ENCODE results near the gene ZMIZ1. TPM values are rescaled to one million over a fixed set of nuclear protein-coding genes. Genes with fewer than 3 reads are reported as not detected.

ZMIZ1 gene
- total and polyA plus RNA-seq, 4 donors: 43.0 to 178 (median 107) TPM

DNA sequence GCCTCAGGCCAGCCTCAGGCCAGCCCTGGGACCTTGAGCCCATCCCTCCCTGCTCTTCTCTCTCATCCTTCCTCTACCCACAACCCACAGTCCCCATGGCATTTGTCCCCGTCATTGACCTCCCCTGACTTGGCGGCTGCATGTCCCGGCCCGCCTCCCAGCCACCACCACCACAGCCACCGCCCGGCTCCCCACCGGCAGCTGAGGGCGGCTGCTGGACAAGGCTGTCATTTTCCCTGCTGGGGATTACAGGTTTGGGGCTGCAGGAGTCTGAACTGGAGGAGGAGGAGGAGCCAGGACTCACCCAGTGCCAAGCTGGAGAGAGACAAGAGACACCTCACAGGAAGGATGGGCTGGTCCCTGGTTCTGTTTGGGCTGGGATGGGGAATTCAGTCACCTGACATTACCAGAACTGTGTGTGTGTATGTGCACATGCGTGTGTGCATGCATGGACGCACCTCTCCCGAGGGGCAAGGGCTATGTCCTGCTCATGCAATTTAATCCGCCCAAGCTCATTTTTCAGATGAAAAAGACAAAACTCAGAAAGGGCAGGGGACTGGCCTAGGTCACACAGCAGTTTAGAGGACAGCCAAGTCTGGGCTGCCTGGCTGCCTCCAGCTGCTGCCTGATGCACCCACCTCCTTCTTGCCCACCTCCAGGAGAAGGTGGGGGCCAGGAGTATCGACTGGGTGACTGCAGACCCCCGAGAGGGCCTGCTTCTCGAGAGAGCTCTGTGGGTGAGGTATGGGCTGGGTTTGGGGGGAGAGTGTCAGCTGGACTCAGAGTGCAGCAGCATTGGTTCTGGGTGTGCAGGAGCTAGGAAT, 113.1 kb downstream of the ZMIZ1 start:
- 68% methylated on average over 9 of the region's 15 CpGs for WGBS (ENCODE audit: insufficient coverage)
- no peaks in the 10 kb centered on the region for H3K9me3 ChIP-seq (ENCODE audit: control insufficient read depth, insufficient read depth, low read length)
- peak overlapping the region; percentile 40 for H3K27ac ChIP-seq (ENCODE audit: low read depth, low read length)
- DNase-seq (ENCODE audit: low read depth in 4 of 6, low spot score in 6 of 6): no peak
- peaks cover 100% of the 10 kb centered on the region for H3K4me1 ChIP-seq (ENCODE audit: control insufficient read depth, insufficient read depth, low read length)
- H3K4me3 ChIP-seq (ENCODE audit: low read depth, low read length): no peak overlapping the region
- H3K27me3 ChIP-seq (ENCODE audit: control insufficient read depth, insufficient read depth, low read length): no peaks in the 10 kb centered on the region
- H3K36me3 ChIP-seq (ENCODE audit: control insufficient read depth, insufficient read depth, low read length): peaks cover 47% of the 10 kb centered on the region

- Histone ChIP-seq H3K9me3 (ENCODE audit: control insufficient read depth, insufficient read depth, low read length) (no peaks in the 10 kb centered on the region), H3K27me3 (ENCODE audit: control insufficient read depth, insufficient read depth, low read length) (no peaks in the 10 kb centered on the region), H3K27ac (ENCODE audit: low read depth, low read length) (peak overlapping the region; percentile 40), H3K4me1 (ENCODE audit: control insufficient read depth, insufficient read depth, low read length) (peaks cover 99% of the 10 kb centered on the region), H3K4me3 (ENCODE audit: low read depth, low read length) (no peak overlapping the region), H3K36me3 (ENCODE audit: control insufficient read depth, insufficient read depth, low read length) (peaks cover 49% of the 10 kb centered on the region)
- 31% methylated on average over 6 of the region's 14 CpGs for WGBS (ENCODE audit: insufficient coverage)
- DNase-seq (ENCODE audit: low read depth in 4 of 6, low spot score in 6 of 6): peak in 1 of 6 donors; percentile 62
These were observed 114.2 kb downstream of the ZMIZ1 start for GRCh38 chr10:79182781-79183467.

GRCh38 chr10:79183468-79183865, 114.7 kb downstream of the ZMIZ1 start:
- Histone ChIP-seq H3K9me3 (ENCODE audit: control insufficient read depth, insufficient read depth, low read length) (no peaks in the 10 kb centered on the region), H3K36me3 (ENCODE audit: control insufficient read depth, insufficient read depth, low read length) (peaks cover 54% of the 10 kb centered on the region), H3K27ac (ENCODE audit: low read depth, low read length) (peak overlapping the region; percentile 77), H3K27me3 (ENCODE audit: control insufficient read depth, insufficient read depth, low read length) (no peaks in the 10 kb centered on the region), H3K4me1 (ENCODE audit: control insufficient read depth, insufficient read depth, low read length) (peaks cover 99% of the 10 kb centered on the region), H3K4me3 (ENCODE audit: low read depth, low read length) (no peak overlapping the region)
- DNase-seq (ENCODE audit: low read depth in 4 of 6, low spot score in 6 of 6): no peak
- WGBS (ENCODE audit: insufficient coverage): 95% methylated on average over 3 of the region's 5 CpGs

DNA sequence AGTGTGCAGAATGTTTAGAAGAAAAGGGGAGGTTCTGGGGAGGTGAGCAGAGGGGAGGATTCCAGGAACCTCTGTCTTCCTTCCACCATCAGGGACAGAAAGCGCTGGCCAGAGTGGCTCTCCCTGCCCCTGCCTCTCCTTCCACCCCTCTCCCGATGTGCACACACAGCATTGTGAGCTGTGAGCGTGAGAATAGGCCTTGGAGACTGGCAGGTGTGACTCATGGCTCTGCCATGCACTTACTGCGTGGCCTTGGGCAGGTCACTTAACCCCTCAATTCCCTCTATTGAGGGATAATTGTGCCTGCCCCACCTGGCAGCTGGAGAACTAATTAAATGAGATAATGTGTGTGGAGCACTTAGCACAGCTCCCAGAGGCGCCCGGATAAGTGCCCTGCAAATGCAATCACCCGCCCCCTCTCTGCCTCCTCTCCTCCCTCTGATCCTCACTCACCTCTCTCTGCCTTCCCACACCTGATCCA, 115.4 kb downstream of the ZMIZ1 start:
- WGBS (ENCODE audit: insufficient coverage): 29% methylated on average over 2 of the region's 7 CpGs
- peaks cover 51% of the 10 kb centered on the region for H3K36me3 ChIP-seq (ENCODE audit: control insufficient read depth, insufficient read depth, low read length)
- peaks cover 99% of the 10 kb centered on the region for H3K4me1 ChIP-seq (ENCODE audit: control insufficient read depth, insufficient read depth, low read length)
- no peaks in the 10 kb centered on the region for H3K27me3 ChIP-seq (ENCODE audit: control insufficient read depth, insufficient read depth, low read length)
- no peak overlapping the region for H3K4me3 ChIP-seq (ENCODE audit: low read depth, low read length)
- peak overlapping the region; percentile 77 for H3K27ac ChIP-seq (ENCODE audit: low read depth, low read length)
- H3K9me3 ChIP-seq (ENCODE audit: control insufficient read depth, insufficient read depth, low read length): no peaks in the 10 kb centered on the region
- peak in 1 of 6 donors; percentile 33 for DNase-seq (ENCODE audit: low read depth in 4 of 6, low spot score in 6 of 6)

DNA sequence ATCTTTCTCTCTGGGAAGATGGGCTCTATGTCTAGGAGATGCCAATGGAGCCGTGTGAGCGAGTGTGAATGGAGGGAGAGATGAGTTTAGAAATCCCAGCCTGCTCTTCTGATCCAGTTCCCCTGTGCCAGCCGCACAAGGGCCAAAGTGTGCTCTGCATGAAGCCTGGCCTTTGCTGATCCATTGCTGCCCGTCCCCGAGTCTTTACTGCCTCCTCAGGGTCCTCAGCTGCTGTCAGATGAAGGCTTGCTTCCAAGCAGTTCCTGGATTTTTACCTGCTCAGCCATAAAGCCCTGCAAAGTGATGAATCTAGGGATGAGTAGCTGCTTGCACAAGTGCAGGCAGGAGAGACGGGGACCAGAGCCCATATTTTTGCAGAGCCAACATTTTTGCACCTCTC, 115.9 kb downstream of the ZMIZ1 start:
- Histone ChIP-seq H3K4me3 (ENCODE audit: low read depth, low read length) (no peak overlapping the region), H3K9me3 (ENCODE audit: control insufficient read depth, insufficient read depth, low read length) (no peaks in the 10 kb centered on the region), H3K27ac (ENCODE audit: low read depth, low read length) (peak overlapping the region; percentile 77), H3K4me1 (ENCODE audit: control insufficient read depth, insufficient read depth, low read length) (peaks cover 99% of the 10 kb centered on the region), H3K27me3 (ENCODE audit: control insufficient read depth, insufficient read depth, low read length) (no peaks in the 10 kb centered on the region), H3K36me3 (ENCODE audit: control insufficient read depth, insufficient read depth, low read length) (peaks cover 49% of the 10 kb centered on the region)
- peak in 1 of 6 donors; percentile 69 for DNase-seq (ENCODE audit: low read depth in 4 of 6, low spot score in 6 of 6)
- WGBS (ENCODE audit: insufficient coverage): 21% methylated on average over 5 of the region's 6 CpGs

- Histone ChIP-seq H3K4me1 (ENCODE audit: control insufficient read depth, insufficient read depth, low read length) (peaks cover 99% of the 10 kb centered on the region), H3K4me3 (ENCODE audit: low read depth, low read length) (no peak overlapping the region), H3K36me3 (ENCODE audit: control insufficient read depth, insufficient read depth, low read length) (peaks cover 49% of the 10 kb centered on the region), H3K27ac (ENCODE audit: low read depth, low read length) (peak overlapping the region; percentile 77), H3K9me3 (ENCODE audit: control insufficient read depth, insufficient read depth, low read length) (no peaks in the 10 kb centered on the region), H3K27me3 (ENCODE audit: control insufficient read depth, insufficient read depth, low read length) (no peaks in the 10 kb centered on the region)
- peak in 2 of 6 donors; percentile 76 to 81 for DNase-seq (ENCODE audit: low read depth in 4 of 6, low spot score in 6 of 6)
- WGBS (ENCODE audit: insufficient coverage): 8% methylated on average over 10 of the region's 12 CpGs
These were observed 116.5 kb downstream of the ZMIZ1 start for GRCh38 chr10:79185067-79185774.

DNA sequence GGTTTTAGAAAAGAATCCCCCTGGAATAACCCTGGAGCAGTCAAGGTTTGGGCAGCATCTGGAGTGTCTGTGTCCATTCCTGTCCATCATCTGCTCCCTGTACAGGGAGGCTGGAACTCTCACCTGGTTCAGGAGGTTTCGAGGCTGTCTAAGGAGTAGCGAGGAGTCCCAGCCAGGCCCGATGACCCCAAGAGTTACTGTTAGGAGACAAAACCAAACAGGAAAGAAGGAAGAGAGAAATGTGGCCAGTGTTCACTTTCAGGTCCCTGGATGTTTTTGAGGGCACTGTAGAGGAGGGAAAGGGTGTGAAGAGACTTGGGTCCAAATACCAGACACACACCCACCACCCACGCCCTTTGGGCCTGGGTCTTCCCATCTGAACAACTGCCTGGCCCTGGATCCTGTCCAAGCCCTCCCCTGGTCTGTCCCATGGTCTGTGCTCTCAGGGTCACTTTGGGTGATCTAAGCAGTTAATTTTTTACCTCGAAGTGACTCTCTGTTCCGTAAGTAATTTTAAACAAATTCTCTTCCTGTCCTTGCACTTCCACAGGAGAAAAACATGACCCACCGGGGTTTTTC, 117.1 kb downstream of the ZMIZ1 start:
- no peaks in the 10 kb centered on the region for H3K27me3 ChIP-seq (ENCODE audit: control insufficient read depth, insufficient read depth, low read length)

GRCh38 chr10:79186486-79187120, 117.8 kb downstream of the ZMIZ1 start:
- peak in 1 of 6 donors; percentile 63 for DNase-seq (ENCODE audit: low read depth in 4 of 6, low spot score in 6 of 6)
- Histone ChIP-seq H3K27ac (ENCODE audit: low read depth, low read length) (peak overlapping the region; percentile 77), H3K9me3 (ENCODE audit: control insufficient read depth, insufficient read depth, low read length) (no peaks in the 10 kb centered on the region), H3K4me1 (ENCODE audit: control insufficient read depth, insufficient read depth, low read length) (peaks cover 92% of the 10 kb centered on the region), H3K27me3 (ENCODE audit: control insufficient read depth, insufficient read depth, low read length) (no peaks in the 10 kb centered on the region), H3K36me3 (ENCODE audit: control insufficient read depth, insufficient read depth, low read length) (peaks cover 36% of the 10 kb centered on the region), H3K4me3 (ENCODE audit: low read depth, low read length) (no peak overlapping the region)
- WGBS (ENCODE audit: insufficient coverage): 33% methylated on average over 2 of the region's 7 CpGs

More for the DNA sequence above, 117.1 kb downstream of the ZMIZ1 start:
- Histone ChIP-seq H3K27ac (ENCODE audit: low read depth, low read length) (peak overlapping the region; percentile 77), H3K4me1 (ENCODE audit: control insufficient read depth, insufficient read depth, low read length) (peaks cover 93% of the 10 kb centered on the region), H3K36me3 (ENCODE audit: control insufficient read depth, insufficient read depth, low read length) (peaks cover 43% of the 10 kb centered on the region), H3K4me3 (ENCODE audit: low read depth, low read length) (no peak overlapping the region), H3K9me3 (ENCODE audit: control insufficient read depth, insufficient read depth, low read length) (no peaks in the 10 kb centered on the region)
- DNase-seq (ENCODE audit: low read depth in 4 of 6, low spot score in 6 of 6): no peak
- WGBS (ENCODE audit: insufficient coverage): 55% methylated on average over 4 of the region's 7 CpGs
